ENCODE measurements around the gene CACNG6.

CACNG6 gene

GRCh38 chr19:54047616-54048015, 56.2 kb downstream of the CACNG6 start:
- DNase-seq: no peak

Data from DMS 273 treated with DMSO at 0.1 percent for 48 hours (cell line).